ENCODE data around the gene CDC42EP4. TPM values are rescaled to one million over a fixed set of nuclear protein-coding genes. Genes with fewer than 3 reads are reported as not detected.

Gene CDC42EP4
- total RNA-seq, 4 donors from 2014 or later: 93.3 to 121 (median 117) TPM

GRCh38 chr17:73304971-73305812, 6.6 kb downstream of the CDC42EP4 start:
- no peak for DNase-seq (ENCODE audit: low spot score in 2 of 2)
- H3K36me3 ChIP-seq: no peaks in the 10 kb centered on the region
- peak overlapping the region; percentile 22 to 54 (median 36) for H3K4me3 ChIP-seq
- TF ChIP-seq POLR2A (IDR thresholded peaks at IDR 0.05) (no peak), EP300 (IDR thresholded peaks at IDR 0.05) (peak in 1 of 2 donors; percentile 82)
- TF ChIP-seq, protein P1, sequence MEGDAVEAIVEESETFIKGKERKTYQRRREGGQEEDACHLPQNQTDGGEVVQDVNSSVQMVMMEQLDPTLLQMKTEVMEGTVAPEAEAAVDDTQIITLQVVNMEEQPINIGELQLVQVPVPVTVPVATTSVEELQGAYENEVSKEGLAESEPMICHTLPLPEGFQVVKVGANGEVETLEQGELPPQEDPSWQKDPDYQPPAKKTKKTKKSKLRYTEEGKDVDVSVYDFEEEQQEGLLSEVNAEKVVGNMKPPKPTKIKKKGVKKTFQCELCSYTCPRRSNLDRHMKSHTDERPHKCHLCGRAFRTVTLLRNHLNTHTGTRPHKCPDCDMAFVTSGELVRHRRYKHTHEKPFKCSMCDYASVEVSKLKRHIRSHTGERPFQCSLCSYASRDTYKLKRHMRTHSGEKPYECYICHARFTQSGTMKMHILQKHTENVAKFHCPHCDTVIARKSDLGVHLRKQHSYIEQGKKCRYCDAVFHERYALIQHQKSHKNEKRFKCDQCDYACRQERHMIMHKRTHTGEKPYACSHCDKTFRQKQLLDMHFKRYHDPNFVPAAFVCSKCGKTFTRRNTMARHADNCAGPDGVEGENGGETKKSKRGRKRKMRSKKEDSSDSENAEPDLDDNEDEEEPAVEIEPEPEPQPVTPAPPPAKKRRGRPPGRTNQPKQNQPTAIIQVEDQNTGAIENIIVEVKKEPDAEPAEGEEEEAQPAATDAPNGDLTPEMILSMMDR (IDR thresholded peaks at IDR 0.05): peak; percentile 16 to 60 (median 31)
- WGBS, 2 donors: 12 to 20% methylated on average over 14 to 15 of the region's 16 CpGs
- H3K27me3 ChIP-seq: no peaks in the 10 kb centered on the region
- H3K4me1 ChIP-seq: peaks cover 3 to 94% (median 77%) of the 10 kb centered on the region in 4 donors
- no peaks in the 10 kb centered on the region for H3K9me3 ChIP-seq
- peak overlapping the region; percentile 87 to 99 (median 99) for H3K27ac ChIP-seq

DNA sequence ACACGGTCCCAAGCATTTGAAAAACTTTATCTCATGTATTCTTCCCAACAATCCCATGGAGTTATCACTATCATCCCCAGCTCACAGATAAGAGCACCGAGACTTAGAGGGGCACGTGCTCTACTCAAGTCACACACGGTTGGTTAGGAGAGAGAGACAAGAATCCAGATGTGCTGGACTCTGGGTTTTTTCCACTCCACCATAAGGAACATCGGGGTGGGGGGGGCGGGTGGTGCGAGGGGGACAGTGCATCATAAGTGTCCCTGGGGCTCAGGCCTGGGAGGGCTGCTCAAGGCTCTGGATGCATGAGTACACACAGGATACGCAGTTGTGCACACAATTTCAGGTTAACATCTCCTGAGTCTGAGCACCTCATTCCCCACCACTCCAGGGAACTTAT, 7.4 kb downstream of the CDC42EP4 start:
- H3K4me1 ChIP-seq: peaks cover 3 to 94% (median 77%) of the 10 kb centered on the region in 4 donors
- H3K4me3 ChIP-seq: peak overlapping the region in 2 of 4 donors; percentile 48 to 54
- H3K27ac ChIP-seq: peak overlapping the region; percentile 87 to 99 (median 99)
- no peaks in the 10 kb centered on the region for H3K36me3 ChIP-seq
- H3K9me3 ChIP-seq: no peaks in the 10 kb centered on the region
- TF ChIP-seq, protein P1 (IDR thresholded peaks at IDR 0.05): no peak
- TF ChIP-seq EP300 (IDR thresholded peaks at IDR 0.05) (no peak), POLR2A (IDR thresholded peaks at IDR 0.05) (no peak)
- no peak for DNase-seq (ENCODE audit: low spot score in 2 of 2)
- 36 to 38% methylated on average over 8 of the region's 8 CpGs for WGBS, 2 donors
- H3K27me3 ChIP-seq: no peaks in the 10 kb centered on the region

DNA sequence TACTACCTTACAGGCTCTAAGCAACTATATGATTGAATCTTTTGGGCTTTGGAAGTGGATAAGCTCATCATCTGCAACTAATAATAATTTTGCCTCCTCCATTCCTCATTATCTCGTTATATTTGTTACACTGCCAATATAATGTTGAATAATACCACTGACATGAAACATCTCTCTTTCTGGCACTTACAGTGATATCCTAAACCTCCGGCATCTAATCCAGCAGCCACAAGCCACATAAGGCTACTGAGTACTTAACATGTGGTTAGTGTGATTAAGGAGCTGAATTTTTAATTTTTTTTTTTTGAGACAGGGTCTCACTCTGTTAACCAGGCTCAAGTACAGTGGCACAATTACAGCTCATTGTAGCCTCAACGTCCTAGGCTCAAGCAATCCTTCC, 9.6 kb downstream of the CDC42EP4 start:
- no peak for DNase-seq (ENCODE audit: low spot score in 2 of 2)
- Histone ChIP-seq H3K9me3 (no peaks in the 10 kb centered on the region), H3K4me3 (no peak overlapping the region), H3K27ac (peak overlapping the region in 2 of 4 donors; percentile 58 to 74), H3K36me3 (no peaks in the 10 kb centered on the region), H3K4me1 (peaks cover 3 to 93% (median 71%) of the 10 kb centered on the region in 4 donors), H3K27me3 (no peaks in the 10 kb centered on the region)
- 41 to 43% methylated on average over 3 of the region's 3 CpGs for WGBS, 2 donors
- TF ChIP-seq EP300 (IDR thresholded peaks at IDR 0.05) (no peak), POLR2A (IDR thresholded peaks at IDR 0.05) (no peak)
- TF ChIP-seq, protein P1 (IDR thresholded peaks at IDR 0.05): no peak

- no peak for DNase-seq (ENCODE audit: low spot score in 2 of 2)
- Histone ChIP-seq H3K27me3 (no peaks in the 10 kb centered on the region), H3K36me3 (no peaks in the 10 kb centered on the region), H3K4me3 (no peak overlapping the region), H3K4me1 (peaks cover 3 to 89% (median 63%) of the 10 kb centered on the region in 4 donors), H3K9me3 (no peaks in the 10 kb centered on the region), H3K27ac (peak overlapping the region in 2 of 4 donors; percentile 58 to 74)
- WGBS, 2 donors: 51 to 61% methylated on average over 2 of the region's 2 CpGs
- TF ChIP-seq, protein P1 (IDR thresholded peaks at IDR 0.05): no peak
- TF ChIP-seq POLR2A (IDR thresholded peaks at IDR 0.05) (no peak), EP300 (IDR thresholded peaks at IDR 0.05) (no peak)
Observed at GRCh38 chr17:73301369-73301768, 10.4 kb downstream of the CDC42EP4 start.

DNA sequence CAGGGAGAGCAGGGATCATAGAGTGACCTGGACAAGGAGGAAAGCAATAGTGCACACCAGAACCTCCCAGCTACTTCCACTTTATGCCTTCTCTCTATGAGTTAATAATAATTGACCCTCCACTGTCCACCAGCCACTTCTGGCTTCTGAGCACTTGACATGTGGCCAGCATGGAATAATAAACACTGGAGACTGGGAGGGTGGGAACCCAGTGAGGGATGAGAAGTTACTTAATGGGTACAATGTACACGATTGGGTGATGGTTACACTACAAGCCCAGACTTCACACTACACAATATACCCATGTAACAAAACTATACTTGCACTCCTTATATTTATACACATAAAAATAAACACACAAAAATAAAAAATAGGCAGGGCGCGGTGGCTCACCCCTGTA, 11.4 kb downstream of the CDC42EP4 start:
- WGBS, 2 donors: 71 to 73% methylated on average over 3 of the region's 3 CpGs
- Histone ChIP-seq H3K36me3 (no peaks in the 10 kb centered on the region), H3K9me3 (no peaks in the 10 kb centered on the region), H3K27ac (peak overlapping the region in 2 of 4 donors; percentile 73 to 78), H3K27me3 (no peaks in the 10 kb centered on the region), H3K4me3 (no peak overlapping the region), H3K4me1 (peaks cover 0 to 89% (median 54%) of the 10 kb centered on the region in 4 donors)
- TF ChIP-seq EP300 (IDR thresholded peaks at IDR 0.05) (no peak), POLR2A (IDR thresholded peaks at IDR 0.05) (no peak)
- TF ChIP-seq, protein P1 (IDR thresholded peaks at IDR 0.05): no peak
- no peak for DNase-seq (ENCODE audit: low spot score in 2 of 2)

Measured in tibial nerve (tissue), 4 donors.